H9 (cell line): ENCODE results near the gene SLMAP. TPM values are rescaled to one million over a fixed set of nuclear protein-coding genes. Genes with fewer than 3 reads are reported as not detected.

ENCODE experiments used
- DNase-seq: peaks from one replicate; pipeline ENCODE4 v3.0.0-alpha.2; 2017
- H2AFZ ChIP-seq: one replicate; pipeline ENCODE4 v1.6.1; 2013; ENCODE audit warnings: mild to moderate bottlenecking, low read length, control low read depth, moderate library complexity
- H2AK5ac ChIP-seq: 2 replicates; pipeline ENCODE4 v1.6.1; 2013; ENCODE audit warnings: low read length, control low read depth, mixed read lengths; ENCODE audit not compliant: insufficient read length
- H2BK120ac ChIP-seq: one replicate; pipeline ENCODE4 v1.6.1; 2013; ENCODE audit warnings: low read depth, mild to moderate bottlenecking, low read length, control low read depth, inconsistent platforms; ENCODE audit not compliant: poor library complexity, severe bottlenecking
- H2BK12ac ChIP-seq: 2 replicates; pipeline ENCODE4 v1.6.1; 2013; ENCODE audit warnings: low read length, control low read depth, mixed read lengths, low read depth; ENCODE audit not compliant: insufficient read length
- H2BK15ac ChIP-seq: 2 replicates; pipeline ENCODE4 v1.6.1; 2013; ENCODE audit warnings: low read depth, low read length, control low read depth
- H2BK20ac ChIP-seq: one replicate; pipeline ENCODE4 v1.6.1; 2013; ENCODE audit warnings: low read depth, mild to moderate bottlenecking, low read length, control low read depth, inconsistent platforms; ENCODE audit not compliant: poor library complexity, severe bottlenecking
- H2BK5ac ChIP-seq: 2 replicates; pipeline ENCODE4 v1.6.1; 2013; ENCODE audit warnings: low read length, control low read depth, mixed read lengths; ENCODE audit not compliant: insufficient read length
- H3K14ac ChIP-seq: 2 replicates; pipeline ENCODE4 v1.6.1; 2013; ENCODE audit warnings: low read length, control low read depth; ENCODE audit not compliant: insufficient read depth
- H3K18ac ChIP-seq: 2 replicates; pipeline ENCODE4 v1.6.1; 2013; ENCODE audit warnings: low read depth, mild to moderate bottlenecking, mixed read lengths, low read length, control low read depth; ENCODE audit not compliant: insufficient read length
- H3K23ac ChIP-seq: 2 replicates; pipeline ENCODE4 v1.6.1; 2013; ENCODE audit warnings: low read length, control low read depth, mixed read lengths, low read depth; ENCODE audit not compliant: insufficient read length
- H3K23me2 ChIP-seq: 2 replicates; pipeline ENCODE4 v1.6.1; 2013; ENCODE audit warnings: low read depth, mild to moderate bottlenecking, mixed read lengths, low read length, control low read depth; ENCODE audit not compliant: insufficient read length, poor library complexity, severe bottlenecking
- H3K27ac ChIP-seq: 2 replicates; pipeline ENCODE4 v1.5.1; 2013; ENCODE audit warnings: low read length, control low read depth, mixed read lengths, low read depth; ENCODE audit not compliant: insufficient read length
- H3K27me3 ChIP-seq: 2 replicates; pipeline ENCODE4 v1.6.1; 2013; ENCODE audit warnings: low read length, control low read depth, inconsistent platforms; ENCODE audit not compliant: insufficient read depth
- H3K4ac ChIP-seq: 2 replicates; pipeline ENCODE4 v1.6.1; 2013; ENCODE audit warnings: low read depth, mild to moderate bottlenecking, control low read depth, inconsistent platforms, low read length, moderate library complexity
- H3K4me1 ChIP-seq: 2 replicates; pipeline ENCODE4 v1.6.1; 2013; ENCODE audit warnings: low read length, control low read depth, inconsistent platforms; ENCODE audit not compliant: insufficient read depth
- H3K4me2 ChIP-seq: 2 replicates; pipeline ENCODE4 v1.6.1; 2013; ENCODE audit warnings: low read length, control low read depth, mixed read lengths; ENCODE audit not compliant: insufficient read length, insufficient read depth
- H3K56ac ChIP-seq: 2 replicates; pipeline ENCODE4 v1.6.1; 2013; ENCODE audit warnings: low read depth, mild to moderate bottlenecking, mixed read lengths, low read length, control low read depth; ENCODE audit not compliant: insufficient read length
- H3K79me1 ChIP-seq: 2 replicates; pipeline ENCODE4 v1.6.1; 2013; ENCODE audit warnings: low read depth, mild to moderate bottlenecking, moderate library complexity, low read length, control low read depth, inconsistent platforms; ENCODE audit not compliant: insufficient read depth, poor library complexity, severe bottlenecking
- H3K79me2 ChIP-seq: 2 replicates; pipeline ENCODE4 v1.6.1; 2013; ENCODE audit warnings: low read length, control low read depth, inconsistent platforms; ENCODE audit not compliant: insufficient read depth
- H3K9ac ChIP-seq: 2 replicates; pipeline ENCODE4 v1.6.1; 2013; ENCODE audit warnings: low read length, control low read depth, mixed read lengths; ENCODE audit not compliant: insufficient read length; ENCODE audit errors: extremely low read depth
- H3K9me3 ChIP-seq: one replicate; pipeline ENCODE4 v1.6.1; 2013; ENCODE audit warnings: low read depth, low read length, inconsistent platforms; ENCODE audit not compliant: control insufficient read depth
- H3T11ph ChIP-seq: one replicate; pipeline ENCODE4 v1.6.1; 2013; ENCODE audit warnings: mild to moderate bottlenecking, low read length, control low read depth, inconsistent platforms
- H4K20me1 ChIP-seq: one replicate; pipeline ENCODE4 v1.6.1; 2013; ENCODE audit not compliant: control insufficient read depth, insufficient read length, insufficient read depth
- H4K5ac ChIP-seq: 2 replicates; pipeline ENCODE4 v1.6.1; 2013; ENCODE audit warnings: low read depth, mild to moderate bottlenecking, mixed read lengths, low read length, control low read depth; ENCODE audit not compliant: insufficient read length
- H4K8ac ChIP-seq: replicated peaks from 2 replicates; pipeline ENCODE4 v1.6.1; 2013; ENCODE audit warnings: low read length, control low read depth, mixed read lengths, low read depth; ENCODE audit not compliant: insufficient read length
- H4K91ac ChIP-seq: 2 replicates; pipeline ENCODE4 v1.6.1; 2013; ENCODE audit warnings: low read depth, mild to moderate bottlenecking, moderate library complexity, mixed read lengths, low read length, control low read depth; ENCODE audit not compliant: insufficient read length
- H3K27ac Mint-ChIP-seq, 3 experiments: 2 replicates in 2 of 3; 3 replicates in 1 of 3; pipeline ENCODE4 v1.8.0; 2020 to 2021; ENCODE audit warnings: mixed read lengths in 3 of 3, mild to moderate bottlenecking in 1 of 3, moderate library complexity in 1 of 3
- H3K27me3 Mint-ChIP-seq: 2 replicates; pipeline ENCODE4 v1.8.0; 2021; ENCODE audit warnings: low read depth, mild to moderate bottlenecking, moderate library complexity, mixed read lengths
- H3K36me3 Mint-ChIP-seq, 3 experiments: 2 replicates in 2 of 3; 3 replicates in 1 of 3; pipeline ENCODE4 v1.8.0; 2020 to 2021; ENCODE audit warnings: low read depth in 3 of 3, mixed read lengths in 3 of 3; ENCODE audit not compliant: insufficient read depth in 1 of 3
- H3K4me1 Mint-ChIP-seq, 2 experiments: 2 replicates each; pipeline ENCODE4 v1.8.0; 2020; ENCODE audit warnings: mixed read lengths in 2 of 2
- H3K4me3 Mint-ChIP-seq, 2 experiments: 2 replicates in 1 of 2; 3 replicates in 1 of 2; pipeline ENCODE4 v1.8.0; 2020 to 2021; ENCODE audit warnings: mild to moderate bottlenecking in 2 of 2, mixed read lengths in 2 of 2, moderate library complexity in 1 of 2
- H3K9me3 Mint-ChIP-seq, 2 experiments: 2 replicates in 1 of 2; 3 replicates in 1 of 2; pipeline ENCODE4 v1.8.0; 2020; ENCODE audit warnings: mild to moderate bottlenecking in 2 of 2, mixed read lengths in 2 of 2, moderate library complexity in 1 of 2
- WGBS: extraction: QIAGEN DNeasy Blood & Tissue Kit; methylation state at CpG from one replicate; pipeline ENCODE4 v1.1.7; 2013; ENCODE audit warnings: missing lambda C conversion rate, low lambda C conversion rate, mixed read lengths; ENCODE audit not compliant: insufficient read length; ENCODE audit errors: extremely low coverage; 5-methylcytosine and 5-hydroxymethylcytosine counted together
- total RNA-seq: library from RNA; stranded (reverse); gene quantifications from 2 replicates; pipeline ENCODE4 v1.2.1, GENCODE V29; 2021
- TF ChIP-seq, protein P1 (sequence below): fragments of 200-600 bp; sonication (generic); conservative IDR thresholded peaks from 3 replicates; pipeline ENCODE4 v1.8.0; 2021; ENCODE audit warnings: antibody characterized with exemption, mild to moderate bottlenecking

SLMAP gene
- total RNA-seq, 1 experiment from 2014 or later, result 65.1 TPM

GRCh38 chr3:57892423-57892822 is 136.3 kb downstream of the SLMAP start:
- Mint-ChIP-seq H3K4me1 (no peaks in the 10 kb centered on the region), H3K27me3 (no peaks in the 10 kb centered on the region), H3K36me3 (peaks cover 7 to 22% (median 17%) of the 10 kb centered on the region in 3 experiments), H3K9me3 (no peaks in the 10 kb centered on the region), H3K4me3 (no peak overlapping the region), H3K27ac (no peak overlapping the region; a peak in 1 of 7 replicates)
- H2BK15ac ChIP-seq, result no peak overlapping the region
- H3T11ph ChIP-seq, result no peak overlapping the region
- WGBS, result no CpG with 5 or more reads among the region's 3 CpGs
- H3K23ac ChIP-seq, result no peak overlapping the region
- H3K4me2 ChIP-seq, result no peak overlapping the region
- no peak overlapping the region for H2AK5ac ChIP-seq
- no peaks in the 10 kb centered on the region for H3K9me3 ChIP-seq
- no peak overlapping the region for H3K4ac ChIP-seq
- no peak overlapping the region for H3K9ac ChIP-seq
- no peaks in the 10 kb centered on the region for H3K4me1 ChIP-seq
- H2BK5ac ChIP-seq, result no peak overlapping the region
- no peak overlapping the region for H3K27ac ChIP-seq
- H3K27me3 ChIP-seq, result no peaks in the 10 kb centered on the region
- TF ChIP-seq, protein P1, sequence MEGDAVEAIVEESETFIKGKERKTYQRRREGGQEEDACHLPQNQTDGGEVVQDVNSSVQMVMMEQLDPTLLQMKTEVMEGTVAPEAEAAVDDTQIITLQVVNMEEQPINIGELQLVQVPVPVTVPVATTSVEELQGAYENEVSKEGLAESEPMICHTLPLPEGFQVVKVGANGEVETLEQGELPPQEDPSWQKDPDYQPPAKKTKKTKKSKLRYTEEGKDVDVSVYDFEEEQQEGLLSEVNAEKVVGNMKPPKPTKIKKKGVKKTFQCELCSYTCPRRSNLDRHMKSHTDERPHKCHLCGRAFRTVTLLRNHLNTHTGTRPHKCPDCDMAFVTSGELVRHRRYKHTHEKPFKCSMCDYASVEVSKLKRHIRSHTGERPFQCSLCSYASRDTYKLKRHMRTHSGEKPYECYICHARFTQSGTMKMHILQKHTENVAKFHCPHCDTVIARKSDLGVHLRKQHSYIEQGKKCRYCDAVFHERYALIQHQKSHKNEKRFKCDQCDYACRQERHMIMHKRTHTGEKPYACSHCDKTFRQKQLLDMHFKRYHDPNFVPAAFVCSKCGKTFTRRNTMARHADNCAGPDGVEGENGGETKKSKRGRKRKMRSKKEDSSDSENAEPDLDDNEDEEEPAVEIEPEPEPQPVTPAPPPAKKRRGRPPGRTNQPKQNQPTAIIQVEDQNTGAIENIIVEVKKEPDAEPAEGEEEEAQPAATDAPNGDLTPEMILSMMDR, result no peak
- no peak overlapping the region for H3K18ac ChIP-seq
- H2BK12ac ChIP-seq, result no peak overlapping the region
- H3K79me2 ChIP-seq, result no peaks in the 10 kb centered on the region
- no peaks in the 10 kb centered on the region for H4K20me1 ChIP-seq
- no peak for DNase-seq
- no peak overlapping the region for H2BK20ac ChIP-seq
- H3K23me2 ChIP-seq, result no peaks in the 10 kb centered on the region
- H4K5ac ChIP-seq, result no peak overlapping the region
- no peak overlapping the region for H3K14ac ChIP-seq
- H2AFZ ChIP-seq, result no peak overlapping the region
- H2BK120ac ChIP-seq, result no peak overlapping the region
- no peaks in the 10 kb centered on the region for H3K79me1 ChIP-seq
- H4K91ac ChIP-seq, result no peak overlapping the region
- no peak overlapping the region for H3K56ac ChIP-seq
- no peak overlapping the region for H4K8ac ChIP-seq
